Osteoblast (primary cell): Measurements from ENCODE around the gene G6PC3. TPM values are rescaled to one million over a fixed set of nuclear protein-coding genes. Genes with fewer than 3 reads are reported as not detected.
"Not testable (repeated sequence)": the region's sequence is repeated elsewhere in the genome, so short reads cannot be mapped to it uniquely, and the experiment has no call there.

Experiments
- DNase-seq: peaks from one replicate; pipeline ENCODE4 v3.0.0; 2011; ENCODE audit warnings: low spot score, mixed read lengths; ENCODE audit not compliant: insufficient read length; ENCODE audit errors: missing footprints
- H2AFZ ChIP-seq: 2 replicates; pipeline ENCODE4 v1.6.0; 2011; ENCODE audit warnings: mild to moderate bottlenecking, low read length
- H3K27ac ChIP-seq: 2 replicates; pipeline ENCODE4 v1.5.1; 2011; ENCODE audit warnings: mild to moderate bottlenecking, low read depth, low read length, moderate library complexity
- H3K27me3 ChIP-seq: 2 replicates; pipeline ENCODE4 v1.6.0; 2012; ENCODE audit warnings: mild to moderate bottlenecking, control low read depth, inconsistent platforms, low read length, moderate library complexity; ENCODE audit not compliant: insufficient read depth
- H3K36me3 ChIP-seq: 2 replicates; pipeline ENCODE4 v1.5.1; 2011; ENCODE audit warnings: mild to moderate bottlenecking, low read length, control low read depth, moderate library complexity; ENCODE audit not compliant: insufficient read depth
- H3K4me1 ChIP-seq: 2 replicates; pipeline ENCODE4 v1.5.1; 2011; ENCODE audit warnings: mild to moderate bottlenecking, low read length, control low read depth, moderate library complexity; ENCODE audit not compliant: insufficient read depth
- H3K4me2 ChIP-seq: 2 replicates; pipeline ENCODE4 v1.6.0; 2011; ENCODE audit warnings: mild to moderate bottlenecking, low read length; ENCODE audit not compliant: insufficient read depth
- H3K4me3 ChIP-seq: fragments of 200-600 bp; sonication (generic); 3 replicates; pipeline ENCODE4 v1.5.1; 2012; ENCODE audit warnings: mild to moderate bottlenecking, low read length, inconsistent platforms; ENCODE audit not compliant: insufficient read depth
- H3K79me2 ChIP-seq: 2 replicates; pipeline ENCODE4 v1.6.0; 2012; ENCODE audit warnings: mild to moderate bottlenecking, low read length, control low read depth, inconsistent platforms; ENCODE audit not compliant: insufficient read depth
- H3K9me3 ChIP-seq: 2 replicates; pipeline ENCODE4 v1.5.1; 2011; ENCODE audit warnings: low read depth, low read length, control low read depth
- H4K20me1 ChIP-seq: 2 replicates; pipeline ENCODE4 v1.6.0; 2012; ENCODE audit warnings: mild to moderate bottlenecking, low read length, control low read depth; ENCODE audit not compliant: insufficient read depth
- total RNA-seq: library from RNA; depleted of rRNA; stranded (reverse); fragments of >200 nt; gene quantifications from 2 replicates; pipeline ENCODE4 v1.2.3, GENCODE V29; 2012
- TF ChIP-seq, protein P1 (sequence below): IDR thresholded peaks from 2 replicates; pipeline ENCODE4 v1.5.1; 2011; ENCODE audit warnings: mild to moderate bottlenecking, low read depth, low read length, moderate library complexity; ENCODE audit errors: extremely low read depth

Gene G6PC3
- total RNA-seq, 1 donor = 23.5 TPM

DNA sequence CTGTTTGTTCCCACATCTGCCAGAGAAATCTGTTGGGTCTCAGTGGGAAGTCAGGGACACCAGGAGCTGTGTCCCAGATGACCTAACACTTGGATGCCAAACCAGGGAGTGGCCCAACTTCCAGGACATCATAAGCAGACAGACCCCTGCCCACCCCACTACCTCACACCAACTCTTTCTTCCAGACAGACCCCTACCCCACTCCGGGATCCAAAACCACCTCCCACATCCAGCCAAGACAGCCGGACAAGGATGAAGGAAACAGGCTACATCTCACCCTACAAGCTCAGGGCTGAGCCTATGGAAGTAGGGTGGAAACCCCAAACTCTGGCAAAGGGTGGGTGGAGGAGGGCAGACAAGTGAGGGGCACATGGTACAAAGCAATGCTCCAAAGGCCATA is 49.3 kb downstream of the G6PC3 start:
- peaks cover 45% of the 10 kb centered on the region for H3K79me2 ChIP-seq
- H3K4me2 ChIP-seq = no peak overlapping the region

DNA sequence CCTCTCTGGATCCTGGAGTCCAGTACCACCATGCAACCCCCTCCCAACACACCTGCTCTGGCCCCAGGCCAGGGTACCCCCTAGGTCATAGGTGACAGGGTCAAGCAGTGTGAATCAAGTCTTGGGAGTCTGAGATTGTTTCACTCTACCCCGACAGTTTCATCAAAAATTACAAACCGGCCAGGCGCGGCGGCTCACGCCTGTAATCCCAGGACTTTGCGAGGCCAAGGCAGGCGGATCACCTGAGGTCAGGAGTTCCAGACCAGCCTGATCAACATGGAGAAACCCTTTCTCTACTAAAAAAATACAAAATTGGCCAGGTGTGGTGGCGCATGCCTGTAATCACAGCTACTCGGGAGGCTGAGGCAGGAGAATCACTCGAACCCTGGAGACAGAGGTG is 49.7 kb downstream of the G6PC3 start:
- Histone ChIP-seq H3K79me2 (peaks cover 45% of the 10 kb centered on the region), H3K4me1 (peaks cover 15% of the 10 kb centered on the region), H4K20me1 (peaks cover 44% of the 10 kb centered on the region)
- H3K27me3 ChIP-seq, H3K36me3 ChIP-seq, H3K27ac ChIP-seq, H3K9me3 ChIP-seq, DNase-seq, H2AFZ ChIP-seq, H3K4me3 ChIP-seq, H3K4me2 ChIP-seq: not testable (repeated sequence)

More for the DNA sequence above, 49.3 kb downstream of the G6PC3 start:
- no peak overlapping the region for H2AFZ ChIP-seq
- peaks cover 15% of the 10 kb centered on the region for H3K4me1 ChIP-seq
- DNase-seq = peak; percentile 31
- TF ChIP-seq, protein P1, sequence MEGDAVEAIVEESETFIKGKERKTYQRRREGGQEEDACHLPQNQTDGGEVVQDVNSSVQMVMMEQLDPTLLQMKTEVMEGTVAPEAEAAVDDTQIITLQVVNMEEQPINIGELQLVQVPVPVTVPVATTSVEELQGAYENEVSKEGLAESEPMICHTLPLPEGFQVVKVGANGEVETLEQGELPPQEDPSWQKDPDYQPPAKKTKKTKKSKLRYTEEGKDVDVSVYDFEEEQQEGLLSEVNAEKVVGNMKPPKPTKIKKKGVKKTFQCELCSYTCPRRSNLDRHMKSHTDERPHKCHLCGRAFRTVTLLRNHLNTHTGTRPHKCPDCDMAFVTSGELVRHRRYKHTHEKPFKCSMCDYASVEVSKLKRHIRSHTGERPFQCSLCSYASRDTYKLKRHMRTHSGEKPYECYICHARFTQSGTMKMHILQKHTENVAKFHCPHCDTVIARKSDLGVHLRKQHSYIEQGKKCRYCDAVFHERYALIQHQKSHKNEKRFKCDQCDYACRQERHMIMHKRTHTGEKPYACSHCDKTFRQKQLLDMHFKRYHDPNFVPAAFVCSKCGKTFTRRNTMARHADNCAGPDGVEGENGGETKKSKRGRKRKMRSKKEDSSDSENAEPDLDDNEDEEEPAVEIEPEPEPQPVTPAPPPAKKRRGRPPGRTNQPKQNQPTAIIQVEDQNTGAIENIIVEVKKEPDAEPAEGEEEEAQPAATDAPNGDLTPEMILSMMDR = no peak
- H3K9me3 ChIP-seq = no peaks in the 10 kb centered on the region
- H4K20me1 ChIP-seq = peaks cover 48% of the 10 kb centered on the region
- no peaks in the 10 kb centered on the region for H3K27me3 ChIP-seq
- no peak overlapping the region for H3K27ac ChIP-seq
- no peak overlapping the region for H3K4me3 ChIP-seq
- no peaks in the 10 kb centered on the region for H3K36me3 ChIP-seq

DNA sequence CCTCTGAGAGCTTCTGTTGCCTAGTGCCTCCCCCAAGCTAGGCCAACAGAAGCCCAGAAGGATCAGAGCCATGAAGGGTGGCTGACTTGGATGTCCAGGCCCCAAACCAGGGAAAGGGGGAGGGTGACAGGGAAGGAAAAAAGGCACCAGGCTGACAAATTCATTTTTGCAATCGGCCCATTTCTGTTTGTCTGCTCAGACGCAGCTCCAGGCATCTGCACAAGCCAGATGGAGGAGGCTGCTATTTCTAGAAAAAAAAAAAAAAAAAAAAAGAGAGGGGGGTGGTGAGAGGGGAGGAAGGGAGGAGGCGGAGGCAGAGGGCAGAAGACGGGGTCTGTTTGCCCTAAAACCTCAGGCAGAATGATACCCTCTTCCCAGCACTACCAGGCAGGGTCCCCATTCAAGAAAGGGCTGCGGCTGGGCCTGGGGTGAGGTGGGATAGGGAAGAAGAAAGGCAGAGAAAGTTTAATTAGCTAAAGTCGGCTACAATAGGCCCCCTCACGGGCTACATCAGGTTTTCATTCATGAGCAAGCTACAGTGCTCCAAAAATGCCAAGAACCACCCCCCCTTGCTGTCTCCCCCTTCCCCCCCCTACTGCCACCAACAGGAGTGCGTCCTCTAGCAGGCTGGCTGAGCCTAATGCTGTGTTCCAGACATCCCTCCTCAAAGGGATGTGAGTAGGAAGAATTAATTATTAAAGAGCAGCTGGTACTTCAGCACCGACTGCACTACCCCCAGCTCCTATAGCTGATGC is 50.5 kb downstream of the G6PC3 start:
- peaks cover 15% of the 10 kb centered on the region for H3K4me1 ChIP-seq

DNA sequence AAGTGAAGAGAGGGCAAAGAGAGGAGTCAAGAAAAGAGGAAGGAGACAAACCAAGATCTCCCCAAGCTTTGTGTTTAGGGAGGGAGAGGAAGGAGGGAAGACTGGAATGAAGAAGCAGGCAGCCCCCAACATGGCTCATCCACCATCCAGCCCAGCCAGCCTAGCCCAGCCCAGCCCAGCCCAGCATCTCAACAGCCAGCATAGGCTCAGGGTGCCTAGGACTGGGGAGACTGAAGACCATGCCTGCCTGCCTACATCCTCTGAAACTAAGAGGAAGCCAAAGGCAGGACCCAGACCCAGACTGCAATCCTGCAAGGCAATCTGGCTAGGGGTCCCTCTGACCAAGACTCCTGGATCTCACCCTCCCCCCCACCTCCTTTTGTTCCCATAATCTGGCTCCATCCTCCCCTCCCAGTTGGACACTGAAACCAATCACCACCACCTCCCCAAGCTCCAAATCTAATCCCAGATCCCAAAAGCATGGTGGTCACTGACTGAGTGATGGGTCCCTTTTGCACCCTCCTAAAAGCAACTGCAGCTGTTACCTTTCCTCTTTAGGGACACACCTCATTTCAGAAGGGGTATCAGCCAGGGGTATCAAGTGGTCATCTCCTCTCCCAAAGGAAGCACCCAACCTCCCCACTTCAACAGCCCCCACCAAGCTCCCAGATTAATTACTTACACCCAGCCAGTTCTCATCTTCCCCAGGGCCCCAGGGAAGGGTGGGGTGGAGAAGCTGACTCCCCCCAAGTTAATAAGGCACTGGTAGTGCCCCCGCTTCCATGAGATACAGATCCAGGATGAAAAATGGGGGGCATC is 51.7 kb downstream of the G6PC3 start:
- Histone ChIP-seq H3K79me2 (peaks cover 43% of the 10 kb centered on the region), H3K9me3 (no peaks in the 10 kb centered on the region), H3K36me3 (no peaks in the 10 kb centered on the region), H2AFZ (no peak overlapping the region), H3K27ac (no peak overlapping the region), H4K20me1 (peaks cover 31% of the 10 kb centered on the region), H3K27me3 (no peaks in the 10 kb centered on the region), H3K4me2 (peak overlapping the region; percentile 88), H3K4me1 (peaks cover 15% of the 10 kb centered on the region), H3K4me3 (peak overlapping the region; percentile 80)
- TF ChIP-seq, protein P1 = no peak
- peak; percentile 38 for DNase-seq

More for the DNA sequence above, 50.5 kb downstream of the G6PC3 start:
- H3K79me2 ChIP-seq = peaks cover 44% of the 10 kb centered on the region
- H3K36me3 ChIP-seq = no peaks in the 10 kb centered on the region
- H3K4me3 ChIP-seq = no peak overlapping the region
- TF ChIP-seq, protein P1 = no peak
- H4K20me1 ChIP-seq = peaks cover 41% of the 10 kb centered on the region
- H2AFZ ChIP-seq = no peak overlapping the region
- no peaks in the 10 kb centered on the region for H3K27me3 ChIP-seq
- H3K27ac ChIP-seq = no peak overlapping the region
- no peak overlapping the region for H3K4me2 ChIP-seq
- H3K9me3 ChIP-seq = no peaks in the 10 kb centered on the region
- peak; percentile 69 for DNase-seq
